Mammary epithelial cell (primary cell): Measurements from ENCODE around the gene IKBKG.

ENCODE experiments used
- EZH2 ChIP-seq: IDR thresholded peaks from 2 replicates; pipeline ENCODE4 v1.6.1; 2012; ENCODE audit warnings: low read length, inconsistent platforms, borderline replicate concordance
- TF ChIP-seq, protein P1 (sequence below), 2 donors: IDR thresholded peaks in 1 of 2; conservative IDR thresholded peaks in 1 of 2; 2 replicates each; pipeline ENCODE4 v1.5.1; 2011 to 2012; ENCODE audit warnings: inconsistent platforms in 2 of 2, low read length in 2 of 2, mild to moderate bottlenecking in 2 of 2, control low read depth in 1 of 2, low read depth in 1 of 2; ENCODE audit not compliant: insufficient read depth in 1 of 2; ENCODE audit errors: extremely low read depth in 1 of 2

DNA sequence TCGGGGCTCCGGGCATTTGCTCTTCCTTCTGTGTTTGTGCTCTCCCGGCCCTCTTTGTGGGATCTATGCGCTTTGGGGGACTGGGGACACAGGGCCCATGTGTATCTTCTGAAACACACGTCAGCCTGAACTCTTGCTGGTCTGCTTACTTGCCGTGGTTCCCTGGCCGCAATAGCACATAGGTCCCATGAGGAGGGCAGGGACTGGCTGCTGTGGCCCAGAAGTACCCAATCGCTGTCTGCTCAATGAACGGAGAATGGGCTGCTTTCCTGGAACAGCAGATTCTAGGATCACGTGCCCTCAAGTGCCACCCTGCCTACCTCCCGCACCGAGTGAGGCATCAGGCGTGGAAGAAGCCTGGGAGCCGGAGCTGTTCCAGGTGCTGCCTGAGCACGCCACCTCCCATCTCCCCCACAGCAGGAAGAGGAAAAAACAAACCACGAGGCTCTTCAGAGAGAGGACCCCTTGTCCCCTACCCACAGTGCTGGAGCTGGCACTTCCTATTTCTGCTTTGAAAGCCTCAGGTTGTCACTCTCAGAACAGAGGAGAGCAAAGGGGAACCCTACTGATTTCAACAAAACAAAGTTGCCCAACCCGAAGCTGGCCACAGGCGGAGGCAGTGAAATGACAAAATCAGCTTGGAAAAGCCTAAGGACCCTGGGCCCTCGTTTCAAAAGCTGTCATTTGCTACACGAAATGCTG is 4.5 kb upstream of the IKBKG start:
- TF ChIP-seq EZH2: no peak
- TF ChIP-seq, protein P1, sequence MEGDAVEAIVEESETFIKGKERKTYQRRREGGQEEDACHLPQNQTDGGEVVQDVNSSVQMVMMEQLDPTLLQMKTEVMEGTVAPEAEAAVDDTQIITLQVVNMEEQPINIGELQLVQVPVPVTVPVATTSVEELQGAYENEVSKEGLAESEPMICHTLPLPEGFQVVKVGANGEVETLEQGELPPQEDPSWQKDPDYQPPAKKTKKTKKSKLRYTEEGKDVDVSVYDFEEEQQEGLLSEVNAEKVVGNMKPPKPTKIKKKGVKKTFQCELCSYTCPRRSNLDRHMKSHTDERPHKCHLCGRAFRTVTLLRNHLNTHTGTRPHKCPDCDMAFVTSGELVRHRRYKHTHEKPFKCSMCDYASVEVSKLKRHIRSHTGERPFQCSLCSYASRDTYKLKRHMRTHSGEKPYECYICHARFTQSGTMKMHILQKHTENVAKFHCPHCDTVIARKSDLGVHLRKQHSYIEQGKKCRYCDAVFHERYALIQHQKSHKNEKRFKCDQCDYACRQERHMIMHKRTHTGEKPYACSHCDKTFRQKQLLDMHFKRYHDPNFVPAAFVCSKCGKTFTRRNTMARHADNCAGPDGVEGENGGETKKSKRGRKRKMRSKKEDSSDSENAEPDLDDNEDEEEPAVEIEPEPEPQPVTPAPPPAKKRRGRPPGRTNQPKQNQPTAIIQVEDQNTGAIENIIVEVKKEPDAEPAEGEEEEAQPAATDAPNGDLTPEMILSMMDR (conservative IDR thresholded peaks at IDR 0.05 in 1 of 2, IDR thresholded peaks at IDR 0.05 in 1 of 2; ENCODE audit: extremely low read depth in 1 of 2, insufficient read depth in 1 of 2, low read depth in 1 of 2, low read length in 2 of 2): no peak
